Cardiac fibroblast (primary cell): Measurements from ENCODE around the gene FRAS1.

Experiments
- DNase-seq, 2 donors: peaks; one replicate each; pipeline versions ENCODE4 v3.0.0 to v3.0.0-alpha.2; 2010; ENCODE audit warnings: low read depth in 2 of 2
- H3K4me3 ChIP-seq, 2 donors: replicated peaks in 1 of 2; 1 replicate in 1 of 2; 2 replicates in 1 of 2; pipeline ENCODE4 v1.5.1; 2011; ENCODE audit warnings: low read depth in 2 of 2, low read length in 2 of 2, mild to moderate bottlenecking in 2 of 2, moderate library complexity in 1 of 2
- CTCF ChIP-seq: IDR thresholded peaks from one replicate; pipeline ENCODE4 v1.5.1; 2011; ENCODE audit warnings: low read depth, mild to moderate bottlenecking, low read length, inconsistent platforms

The FRAS1 gene

GRCh38 chr4:78038704-78039103, 18.4 kb upstream of the FRAS1 start:
- no peak for DNase-seq
- no peak overlapping the region for H3K4me3 ChIP-seq
- no peak for TF ChIP-seq CTCF

- DNase-seq = no peak
- no peak overlapping the region for H3K4me3 ChIP-seq
- no peak for TF ChIP-seq CTCF
Measured at GRCh38 chr4:78039678-78040077, 17.4 kb upstream of the FRAS1 start.

GRCh38 chr4:78040431-78040830, 16.7 kb upstream of the FRAS1 start:
- no peak for TF ChIP-seq CTCF
- H3K4me3 ChIP-seq = no peak overlapping the region
- DNase-seq = peak; percentile 6 to 66

- DNase-seq = no peak
Measured at GRCh38 chr4:78047366-78047765, 9.8 kb upstream of the FRAS1 start.

GRCh38 chr4:78056265-78057129, 626 bp upstream of the FRAS1 start:
- no peak for TF ChIP-seq CTCF
- H3K4me3 ChIP-seq = peak overlapping the region; percentile 52 to 83
- DNase-seq = peak; percentile 42 to 84

More at GRCh38 chr4:78047366-78047765, 9.8 kb upstream of the FRAS1 start:
- no peak overlapping the region for H3K4me3 ChIP-seq
- no peak for TF ChIP-seq CTCF

GRCh38 chr4:78057600-78058550, 752 bp downstream of the FRAS1 start:
- H3K4me3 ChIP-seq = peak overlapping the region; percentile 52 to 83
- no peak for TF ChIP-seq CTCF
- peak; percentile 32 to 55 for DNase-seq
